GM18870 (cell line): Measurements from ENCODE around the gene CAMSAP2.

Experiments used
- ATAC-seq: cut with Tn5 transposase; IDR thresholded peaks from one replicate; pipeline ENCODE4 v1.9.1; 2021; ENCODE audit warnings: moderate library complexity; ENCODE audit not compliant: unreplicated experiment

The CAMSAP2 gene

DNA sequence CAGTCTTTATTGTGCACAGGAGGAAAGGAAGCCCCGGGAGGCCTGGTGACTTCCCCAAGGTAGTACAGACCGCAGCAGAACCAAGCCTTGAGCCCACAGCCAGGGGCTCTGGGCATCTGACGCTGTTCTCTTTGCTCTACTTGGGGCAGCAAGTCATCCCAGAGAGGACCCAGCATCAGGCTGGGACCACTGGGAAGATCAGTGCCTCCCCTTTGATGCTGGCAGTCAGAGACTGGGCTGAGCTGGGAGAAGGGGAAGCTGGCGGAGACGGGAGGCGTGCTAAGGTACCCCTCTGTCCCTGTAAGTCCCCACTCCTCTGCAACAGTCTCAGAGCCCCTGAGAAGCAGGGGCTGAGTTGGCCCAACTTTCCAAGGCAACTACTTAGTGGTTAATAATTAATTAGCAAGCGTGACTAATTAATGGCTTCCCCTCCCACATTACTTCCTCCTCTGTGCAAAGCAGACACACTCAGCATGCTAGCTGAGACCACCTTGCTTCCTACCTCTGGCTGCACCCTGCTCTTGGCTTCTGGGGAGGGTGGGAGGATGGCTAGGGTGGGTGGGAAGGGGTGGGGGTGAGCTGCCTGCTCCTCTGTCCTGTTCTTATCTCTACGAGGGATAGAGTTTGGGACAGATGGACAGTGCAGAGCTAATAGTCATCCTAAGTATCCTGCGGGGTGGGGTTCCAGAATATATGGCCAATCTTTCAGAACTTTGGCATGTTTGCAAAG is 157.3 kb downstream of the CAMSAP2 start:
- peak; percentile 56 for ATAC-seq

DNA sequence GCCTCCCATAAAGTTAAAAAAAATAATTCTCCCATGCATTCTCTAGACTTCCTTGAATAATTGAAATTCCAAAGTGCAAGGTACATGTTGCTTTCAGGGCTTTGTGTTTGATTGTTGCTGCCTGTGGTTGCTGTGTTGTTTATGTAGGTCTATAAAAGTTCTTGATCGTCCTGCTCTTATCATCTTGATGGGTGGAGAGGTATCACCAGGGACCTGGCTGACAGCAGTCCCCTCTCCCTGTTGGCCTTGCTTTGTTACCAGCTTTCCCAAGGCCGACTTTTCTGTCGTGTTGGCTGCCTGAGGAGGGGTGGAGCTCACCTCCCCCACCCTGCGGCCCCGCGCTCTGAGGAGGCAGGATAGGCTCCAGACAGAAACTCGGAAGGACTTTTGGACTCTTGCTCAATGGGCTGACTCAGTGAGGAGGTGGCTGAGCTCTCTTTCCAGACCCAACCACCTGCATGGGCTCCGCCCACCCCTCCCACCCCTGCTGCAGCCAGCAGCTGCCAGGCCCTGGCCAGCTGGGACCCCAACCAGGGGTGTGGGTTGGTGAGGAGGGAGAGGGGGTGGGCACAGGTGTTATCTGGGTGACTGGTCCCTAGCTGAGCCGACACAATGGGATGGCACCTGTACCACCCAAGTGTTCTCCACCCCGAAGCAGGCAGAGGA is 158.0 kb downstream of the CAMSAP2 start:
- ATAC-seq: no peak

DNA sequence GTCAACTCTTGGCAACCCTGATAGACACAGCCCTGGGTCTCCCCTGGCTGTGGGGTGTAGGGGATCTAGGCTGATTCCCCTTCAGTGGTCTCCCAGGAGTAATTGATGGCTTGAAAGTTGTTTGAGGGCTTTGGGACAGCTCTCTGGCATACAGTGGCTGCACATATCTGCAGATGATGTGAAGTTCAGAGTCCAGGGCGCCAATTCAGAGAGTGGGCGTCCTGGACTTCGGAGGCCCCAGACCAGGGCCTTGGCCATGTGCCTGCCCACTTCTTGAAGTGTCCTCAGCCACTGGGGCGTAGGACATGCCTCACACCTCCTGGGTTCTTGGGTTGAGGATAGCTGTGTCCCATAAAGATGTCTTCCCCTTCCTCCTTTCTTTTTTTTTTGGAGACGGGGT is 158.6 kb downstream of the CAMSAP2 start:
- ATAC-seq: no peak

DNA sequence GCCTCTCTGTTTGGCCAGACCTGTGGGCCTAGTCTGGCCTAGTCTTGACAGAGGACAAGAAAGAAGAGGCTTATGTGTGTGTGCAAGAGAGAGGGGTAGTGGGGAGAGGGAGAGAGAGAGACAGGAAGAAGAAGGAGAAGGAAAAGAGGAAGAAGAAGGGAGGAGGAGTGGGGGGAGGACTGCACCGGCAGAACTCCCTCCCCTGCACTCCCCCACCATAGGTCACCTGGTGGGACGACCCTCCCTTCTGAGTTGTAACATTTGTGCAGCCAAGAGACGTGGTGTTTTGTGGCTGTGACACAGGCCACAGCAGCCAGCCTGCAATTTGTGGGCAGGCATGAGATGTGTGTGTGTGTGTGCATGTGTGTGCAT is 160.3 kb downstream of the CAMSAP2 start:
- ATAC-seq: no peak

DNA sequence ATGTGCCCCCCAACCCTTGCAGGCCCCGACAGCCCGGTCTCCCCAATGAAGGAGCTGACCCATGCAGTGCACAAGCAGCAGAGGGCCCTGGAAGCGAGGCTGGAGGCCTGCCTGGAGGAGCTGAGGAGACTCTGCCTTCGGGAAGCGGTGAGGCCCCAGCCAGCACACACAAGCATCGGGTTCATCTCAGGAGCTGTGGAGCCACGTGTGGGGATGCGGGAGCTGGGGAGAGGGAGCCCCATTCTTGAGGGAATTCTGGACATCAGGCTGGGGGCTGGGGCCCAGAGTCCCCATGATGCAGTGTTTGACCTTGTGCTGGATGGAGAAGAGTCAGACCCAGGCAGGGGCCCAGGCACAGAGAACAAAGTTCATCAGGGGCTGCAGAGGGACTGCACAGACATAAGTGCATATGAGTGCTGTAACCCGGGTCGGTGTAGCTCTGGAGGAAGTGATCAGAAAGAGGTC is 160.8 kb downstream of the CAMSAP2 start:
- ATAC-seq: no peak

DNA sequence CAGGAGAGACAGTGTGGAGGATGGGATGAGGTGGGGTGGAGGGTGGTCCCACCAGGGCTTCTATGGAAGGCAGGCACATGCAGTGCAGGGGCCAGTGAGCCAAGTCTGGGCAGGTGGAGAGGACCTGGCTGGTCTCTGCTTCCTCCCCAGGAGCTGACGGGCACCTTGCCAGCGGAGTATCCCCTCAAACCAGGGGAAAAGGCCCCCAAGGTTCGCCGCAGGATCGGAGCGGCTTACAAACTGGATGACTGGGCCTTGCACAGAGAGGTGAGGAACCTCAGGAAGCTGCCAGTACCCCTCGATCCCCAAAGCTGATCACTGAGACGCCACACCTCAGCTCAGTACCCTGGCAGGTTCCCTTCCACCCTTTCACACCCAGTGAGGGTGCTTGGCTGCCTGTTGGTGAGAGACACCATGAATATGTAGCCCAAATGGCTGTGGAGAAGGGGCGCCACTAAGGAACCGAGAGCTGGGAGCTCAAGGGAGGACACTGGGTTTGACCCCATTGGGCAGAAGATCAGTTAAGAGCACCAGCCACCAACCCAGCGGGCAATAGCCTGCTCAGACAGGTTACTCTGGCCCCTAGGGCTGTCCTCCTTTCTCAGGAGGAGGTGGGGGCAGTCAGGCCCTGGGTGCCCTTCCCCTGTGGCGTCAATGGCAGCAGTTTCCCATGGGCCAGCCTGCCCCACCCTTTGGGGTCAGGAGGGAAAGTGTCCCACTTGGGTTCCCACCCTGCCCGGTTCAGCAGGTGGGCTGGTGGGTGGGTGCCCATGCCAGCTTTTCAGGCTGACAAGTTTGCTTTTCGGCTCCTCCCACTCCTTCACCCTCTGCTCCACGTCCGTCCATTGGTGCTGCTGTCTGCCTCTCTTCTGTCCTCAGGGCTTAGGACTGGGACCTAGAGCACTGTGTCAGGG is 161.5 kb downstream of the CAMSAP2 start:
- ATAC-seq: no peak

DNA sequence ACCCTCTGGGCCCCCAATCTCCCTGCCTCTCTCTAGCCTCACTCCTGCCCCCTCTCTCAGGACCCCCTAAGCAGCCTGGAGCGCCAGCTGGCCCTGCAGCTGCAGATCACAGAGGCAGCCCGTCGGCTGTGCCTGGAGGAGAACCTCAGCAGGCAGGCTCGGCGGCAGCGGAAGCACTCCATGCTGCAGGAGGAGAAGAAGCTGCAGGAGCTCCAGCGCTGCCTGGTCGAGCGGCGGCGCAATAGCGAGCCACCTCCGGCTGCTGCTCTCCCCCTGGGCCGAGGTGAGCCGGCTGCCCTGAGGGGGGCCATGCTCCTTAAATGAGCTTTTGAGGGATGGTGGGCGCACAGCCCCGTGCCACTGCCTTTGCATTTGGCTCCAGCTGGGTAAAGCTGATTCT is 162.2 kb downstream of the CAMSAP2 start:
- ATAC-seq: no peak

DNA sequence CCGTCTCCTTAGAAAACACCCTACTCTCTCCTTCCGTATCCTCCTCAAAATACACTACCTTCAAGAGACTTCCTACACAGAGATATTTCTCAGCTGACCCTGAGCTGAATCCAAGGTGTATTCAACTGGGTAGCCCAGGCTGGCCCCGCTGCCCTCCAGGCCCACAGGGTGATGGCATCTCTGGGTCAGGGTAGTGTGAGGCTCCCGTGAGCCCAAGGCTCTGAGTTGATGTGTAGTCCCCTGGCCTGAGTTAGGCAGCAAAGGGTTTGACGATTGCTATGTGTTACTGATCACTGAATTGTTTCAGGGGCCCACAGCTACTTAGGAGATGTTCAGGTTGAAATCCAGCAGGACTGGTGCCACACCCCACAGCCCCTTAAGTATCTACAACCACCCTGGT is 162.7 kb downstream of the CAMSAP2 start:
- no peak for ATAC-seq

DNA sequence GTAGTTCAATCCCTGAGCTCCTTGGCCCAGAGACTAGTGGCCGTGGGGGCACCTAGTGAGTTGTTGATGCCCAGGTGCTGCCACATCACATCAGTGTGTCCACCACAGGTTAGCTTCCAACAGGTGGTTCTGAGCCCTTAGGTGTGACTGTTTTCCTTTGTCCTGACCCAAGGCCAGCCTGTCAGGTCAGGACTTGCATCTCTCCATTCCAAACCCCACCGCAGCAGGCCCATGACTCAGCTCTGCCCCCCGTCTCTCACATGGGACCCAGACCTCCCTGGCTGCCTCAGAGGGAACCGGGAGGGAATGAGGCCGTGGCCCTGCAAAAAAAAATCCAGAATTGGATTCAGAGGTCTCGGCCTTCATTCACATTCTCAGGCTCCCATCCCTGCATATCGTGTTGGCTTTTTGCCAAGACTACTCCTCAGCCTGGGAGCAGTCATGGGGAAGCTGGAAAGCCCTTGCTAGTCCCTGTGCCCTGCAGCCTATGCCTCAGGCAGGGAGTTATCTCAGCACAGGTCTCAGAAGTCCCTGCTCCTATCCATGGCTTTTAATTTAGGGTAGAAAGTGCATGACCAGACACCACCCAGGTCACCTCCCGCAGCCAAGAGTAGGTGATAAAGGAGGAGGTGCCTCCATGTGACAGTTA is 163.2 kb downstream of the CAMSAP2 start:
- ATAC-seq: no peak

DNA sequence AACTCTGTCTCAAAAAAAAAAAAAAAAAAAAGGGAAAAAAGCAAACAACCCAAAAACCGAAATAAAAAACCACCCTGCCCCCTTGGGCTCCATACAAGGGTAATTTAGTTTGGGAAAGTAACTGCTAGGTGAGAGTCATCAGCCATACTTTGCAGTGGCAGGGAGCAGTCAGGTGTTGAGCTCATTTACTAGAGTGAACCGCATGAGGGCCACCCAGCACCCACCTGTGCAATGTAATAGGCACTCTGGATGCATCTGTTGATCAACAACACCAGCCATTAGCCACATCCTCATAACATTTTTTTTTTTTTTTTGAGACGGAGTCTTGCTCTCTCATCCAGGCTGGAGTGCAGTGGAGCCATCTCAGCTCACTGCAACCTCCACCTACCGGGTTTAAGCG is 165.1 kb downstream of the CAMSAP2 start:
- no peak for ATAC-seq

DNA sequence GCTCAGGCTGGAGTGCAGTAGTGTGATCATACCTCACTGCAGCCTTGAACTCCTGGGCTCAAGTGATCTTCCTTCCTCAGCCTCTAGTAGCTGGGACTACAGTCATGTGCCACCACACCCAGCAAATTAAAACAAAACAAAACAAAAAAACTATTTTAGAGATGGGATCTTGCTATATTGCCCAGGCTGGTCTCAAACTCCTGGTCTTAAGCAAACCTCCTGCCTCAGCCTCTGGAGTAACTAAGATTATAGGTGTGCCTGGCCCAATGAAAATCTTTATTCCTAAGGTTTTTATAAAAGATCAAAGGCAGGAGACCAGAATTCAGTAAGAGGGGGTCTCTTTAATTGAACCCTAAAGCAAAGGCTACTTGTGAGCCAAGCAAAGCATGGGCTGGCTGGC is 166.1 kb downstream of the CAMSAP2 start:
- no peak for ATAC-seq

DNA sequence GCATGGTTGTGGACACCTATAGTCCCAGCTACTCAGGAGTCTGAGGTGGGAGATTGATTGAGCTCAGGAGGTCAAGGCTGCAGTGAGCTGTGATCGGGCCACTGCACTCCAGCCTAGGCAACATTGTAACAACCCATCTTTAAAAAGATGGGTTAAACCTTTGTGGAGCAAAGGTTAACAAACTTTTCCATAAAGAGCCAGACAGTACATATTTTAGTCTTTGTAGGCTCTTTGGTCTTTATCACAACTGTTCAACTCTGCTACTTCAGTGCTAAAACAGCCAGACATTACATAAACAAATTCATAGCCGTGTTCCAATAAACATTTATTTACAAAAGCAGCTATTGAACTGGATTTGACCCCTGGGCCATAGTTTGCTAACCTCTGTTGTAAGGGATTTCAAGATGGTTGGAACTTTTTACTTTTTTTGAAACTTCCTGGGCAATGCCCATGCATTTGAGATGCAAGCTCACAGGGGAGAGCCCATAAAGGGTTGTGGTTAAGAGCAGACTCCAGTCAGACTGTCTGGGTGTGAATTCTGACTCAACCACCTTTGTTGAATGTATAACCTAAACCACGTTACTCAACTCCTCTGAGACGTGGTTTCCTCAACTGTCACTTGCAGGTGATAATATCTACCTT is 166.8 kb downstream of the CAMSAP2 start:
- ATAC-seq: peak; percentile 34

DNA sequence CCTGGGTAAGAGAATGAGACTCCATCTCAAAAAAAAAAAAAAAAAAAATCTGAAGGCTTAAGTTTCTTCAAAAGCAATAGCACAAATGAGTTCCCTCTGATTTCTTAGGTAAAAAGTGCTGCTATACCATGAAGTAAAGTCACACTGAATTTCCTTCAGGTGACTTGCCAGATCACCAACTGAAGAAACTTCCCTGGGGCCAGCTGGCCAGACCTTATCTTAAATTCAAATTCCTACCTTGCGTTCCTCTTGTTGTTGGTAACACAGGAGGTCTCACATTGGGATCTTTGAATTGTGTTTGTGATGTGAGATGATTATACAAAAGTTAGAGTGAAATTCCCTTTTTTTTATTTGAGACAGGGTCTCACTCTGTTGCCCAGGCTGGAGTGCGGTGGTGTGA is 167.8 kb downstream of the CAMSAP2 start:
- ATAC-seq: no peak

DNA sequence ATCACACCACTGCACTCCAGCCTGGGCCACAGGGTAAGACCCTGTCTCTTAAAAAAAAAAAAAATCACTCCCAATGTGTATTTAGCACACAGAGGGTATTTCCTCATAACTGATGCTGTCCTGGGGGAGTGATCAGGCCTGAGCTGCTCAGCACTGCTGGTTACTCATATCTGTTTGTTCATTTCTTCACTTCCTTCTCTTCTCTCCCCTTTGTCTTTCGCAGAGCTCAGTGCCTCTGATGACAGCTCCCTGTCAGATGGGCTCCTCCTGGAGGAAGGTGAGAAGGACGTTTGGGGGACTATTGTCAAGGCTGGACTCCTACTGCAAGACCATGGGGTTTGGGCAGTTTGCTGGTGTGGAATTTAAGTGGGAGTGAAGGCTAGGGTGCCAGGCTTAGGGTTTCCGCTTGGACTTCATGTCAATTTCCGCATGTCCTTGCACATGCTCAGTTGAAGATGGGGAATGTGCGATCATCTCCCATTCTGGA is 169.0 kb downstream of the CAMSAP2 start:
- ATAC-seq: peak; percentile 69

DNA sequence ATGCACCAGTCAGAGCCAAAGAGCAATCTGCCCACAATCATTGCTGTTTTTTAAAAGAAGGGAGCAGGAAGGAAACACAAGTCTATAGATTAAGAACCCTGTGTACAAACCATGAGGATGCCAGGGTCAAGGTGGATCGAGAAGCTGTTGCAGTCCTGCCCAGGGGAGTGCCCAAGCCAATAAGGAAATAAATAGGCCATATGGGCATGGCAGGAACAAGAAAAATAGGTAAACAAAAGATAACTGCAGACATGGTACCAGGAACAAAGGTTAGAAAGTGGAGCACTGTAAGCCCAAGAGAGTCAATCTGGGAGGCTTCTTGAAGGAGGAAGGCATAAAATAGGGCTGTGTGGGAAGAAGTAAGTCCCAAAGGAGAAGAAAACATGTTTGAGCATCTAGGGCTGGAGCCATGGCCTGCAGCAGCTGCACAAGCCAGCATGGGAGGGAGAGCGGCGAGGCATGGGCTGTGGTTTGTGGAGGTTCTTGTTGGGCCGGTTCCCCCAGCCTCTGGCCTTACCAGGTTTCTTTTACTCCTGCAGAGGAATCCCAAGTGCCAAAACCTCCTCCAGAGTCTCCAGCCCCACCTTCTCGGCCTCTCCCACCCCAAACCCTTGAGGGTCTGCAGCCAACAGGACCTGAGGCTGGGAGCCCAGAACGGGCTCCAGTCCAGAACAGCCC is 169.6 kb downstream of the CAMSAP2 start:
- ATAC-seq: no peak

DNA sequence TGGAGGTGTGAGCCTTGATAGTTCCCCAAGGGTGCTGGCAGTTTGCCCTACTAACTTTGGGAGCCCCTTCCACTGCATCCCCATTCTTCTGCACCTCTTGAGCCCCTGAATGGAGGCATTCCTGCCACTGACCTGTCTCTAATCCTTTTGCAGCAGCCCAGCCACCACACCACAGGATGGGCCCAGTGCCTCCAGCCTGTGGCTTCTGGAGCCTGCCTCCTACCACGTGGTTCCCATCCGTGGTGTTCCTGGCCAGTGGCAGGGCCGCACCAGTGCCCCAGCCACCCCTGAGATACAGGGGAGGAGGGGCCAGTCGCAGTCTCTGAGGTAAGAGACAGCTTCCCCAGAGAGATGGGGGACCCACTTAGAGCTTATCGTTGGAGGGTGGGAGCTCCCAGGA is 170.4 kb downstream of the CAMSAP2 start:
- ATAC-seq: no peak

DNA sequence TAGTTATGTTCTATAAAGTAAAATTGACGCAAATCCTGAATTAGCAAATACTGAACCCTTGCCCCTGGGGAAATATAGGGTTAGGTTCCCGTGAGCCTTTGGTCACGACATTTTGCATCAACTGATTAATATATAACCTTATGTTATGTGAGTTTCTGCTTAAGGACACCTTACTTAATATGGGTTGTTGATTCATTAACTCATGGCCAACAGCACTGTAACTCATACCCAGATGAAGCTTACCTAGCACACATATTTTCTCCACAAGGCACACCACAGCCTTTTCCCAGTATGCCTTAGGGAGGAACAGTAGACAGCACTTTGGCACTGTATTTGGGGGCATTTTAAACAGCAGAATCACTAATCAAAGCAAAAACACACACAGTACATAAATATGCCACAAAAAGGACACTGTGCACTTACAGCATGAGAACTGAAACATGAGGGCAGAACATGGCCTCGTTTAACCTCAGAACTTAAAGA is 171.1 kb downstream of the CAMSAP2 start:
- peak; percentile 32 for ATAC-seq
